Measurements from ENCODE around the gene RUSC1. TPM values are rescaled to one million over a fixed set of nuclear protein-coding genes. Genes with fewer than 3 reads are reported as not detected.
"Not testable (repeated sequence)": the region's sequence is repeated elsewhere in the genome, so short reads cannot be mapped to it uniquely, and the experiment has no call there.

The RUSC1 gene
- total RNA-seq, 6 experiments from 2014 or later = 4.6 to 12.7 (median 7.6) TPM

DNA sequence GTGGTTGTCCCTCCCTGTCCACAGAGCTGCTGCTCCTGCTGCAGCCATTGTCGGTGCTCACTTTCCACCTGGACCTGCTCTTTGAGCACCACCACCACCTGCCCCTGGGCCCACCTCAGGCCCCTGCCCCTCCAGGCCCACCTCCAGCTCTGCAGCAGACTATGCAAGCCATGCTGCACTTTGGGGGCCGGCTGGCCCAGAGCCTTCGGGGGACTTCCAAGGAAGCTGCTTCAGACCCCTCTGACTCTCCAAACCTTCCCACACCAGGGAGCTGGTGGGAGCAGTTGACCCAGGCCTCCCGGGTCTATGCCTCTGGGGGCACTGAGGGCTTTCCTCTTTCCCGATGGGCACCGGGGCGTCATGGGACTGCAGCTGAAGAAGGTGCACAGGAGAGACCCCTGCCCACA lies 5.9 kb downstream of the RUSC1 start:
- H3K4me1 ChIP-seq = peaks cover 0 to 14% (median 1%) of the 10 kb centered on the region in 4 donors
- no peak overlapping the region for H3K4me3 ChIP-seq
- WGBS (ENCODE audit: insufficient coverage, low coverage, low lambda C conversion rate, missing lambda C conversion rate) = 90% methylated on average over 2 of the region's 7 CpGs
- no peaks in the 10 kb centered on the region for H3K9me3 ChIP-seq
- H3K27ac ChIP-seq = no peak overlapping the region
- peaks cover 0 to 14% (median 3%) of the 10 kb centered on the region in 4 donors for H3K36me3 ChIP-seq
- TF ChIP-seq, protein P1, sequence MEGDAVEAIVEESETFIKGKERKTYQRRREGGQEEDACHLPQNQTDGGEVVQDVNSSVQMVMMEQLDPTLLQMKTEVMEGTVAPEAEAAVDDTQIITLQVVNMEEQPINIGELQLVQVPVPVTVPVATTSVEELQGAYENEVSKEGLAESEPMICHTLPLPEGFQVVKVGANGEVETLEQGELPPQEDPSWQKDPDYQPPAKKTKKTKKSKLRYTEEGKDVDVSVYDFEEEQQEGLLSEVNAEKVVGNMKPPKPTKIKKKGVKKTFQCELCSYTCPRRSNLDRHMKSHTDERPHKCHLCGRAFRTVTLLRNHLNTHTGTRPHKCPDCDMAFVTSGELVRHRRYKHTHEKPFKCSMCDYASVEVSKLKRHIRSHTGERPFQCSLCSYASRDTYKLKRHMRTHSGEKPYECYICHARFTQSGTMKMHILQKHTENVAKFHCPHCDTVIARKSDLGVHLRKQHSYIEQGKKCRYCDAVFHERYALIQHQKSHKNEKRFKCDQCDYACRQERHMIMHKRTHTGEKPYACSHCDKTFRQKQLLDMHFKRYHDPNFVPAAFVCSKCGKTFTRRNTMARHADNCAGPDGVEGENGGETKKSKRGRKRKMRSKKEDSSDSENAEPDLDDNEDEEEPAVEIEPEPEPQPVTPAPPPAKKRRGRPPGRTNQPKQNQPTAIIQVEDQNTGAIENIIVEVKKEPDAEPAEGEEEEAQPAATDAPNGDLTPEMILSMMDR (IDR thresholded peaks at IDR 0.05) = no peak
- no peak for TF ChIP-seq POLR2A (IDR thresholded peaks at IDR 0.05)
- intact Hi-C loops (cut with DNase I) = loop anchor here in 1 of 2 donors (5.0 kb wide), 1 partner anchor 74 kb away; no protein-coding TSS in a partner anchor
- ATAC-seq = no peak
- DNase-seq = no peak
- H3K27me3 ChIP-seq = no peaks in the 10 kb centered on the region

DNA sequence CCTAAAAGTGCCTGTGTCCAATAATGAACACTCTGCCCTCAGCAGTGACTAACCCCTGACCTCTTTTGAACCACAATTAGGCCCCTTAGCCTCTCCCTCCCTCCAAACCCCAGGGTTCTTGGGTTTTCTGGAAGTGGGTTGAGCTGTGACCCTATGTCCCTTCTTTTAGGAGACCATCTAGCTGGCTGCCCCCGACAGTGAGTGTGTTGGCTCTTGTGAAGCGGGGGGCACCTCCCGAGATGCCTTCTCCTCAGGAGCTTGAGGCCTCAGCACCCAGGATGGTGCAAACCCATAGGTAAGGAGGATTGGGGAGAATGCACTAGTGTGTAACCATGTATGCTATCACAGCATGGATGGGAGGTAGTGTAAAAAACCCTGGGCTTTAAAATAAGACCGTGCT lies 7.3 kb downstream of the RUSC1 start:
- peaks cover 0 to 9% (median 0%) of the 10 kb centered on the region in 4 donors for H3K4me1 ChIP-seq
- ATAC-seq (no peak), DNase-seq (no peak)
- WGBS (ENCODE audit: insufficient coverage, low coverage, low lambda C conversion rate, missing lambda C conversion rate) = 85% methylated on average over 4 of the region's 4 CpGs
- no peaks in the 10 kb centered on the region for H3K27me3 ChIP-seq
- peaks cover 0 to 14% (median 3%) of the 10 kb centered on the region in 4 donors for H3K36me3 ChIP-seq
- intact Hi-C loops (cut with DNase I) = loop anchor here in 1 of 2 donors (5.0 kb wide), 1 partner anchor 76 kb away; no protein-coding TSS in a partner anchor
- H3K4me3 ChIP-seq = no peak overlapping the region
- no peaks in the 10 kb centered on the region for H3K9me3 ChIP-seq
- H3K27ac ChIP-seq = no peak overlapping the region
- TF ChIP-seq, protein P1 (IDR thresholded peaks at IDR 0.05) = no peak
- TF ChIP-seq POLR2A (IDR thresholded peaks at IDR 0.05) = no peak

DNA sequence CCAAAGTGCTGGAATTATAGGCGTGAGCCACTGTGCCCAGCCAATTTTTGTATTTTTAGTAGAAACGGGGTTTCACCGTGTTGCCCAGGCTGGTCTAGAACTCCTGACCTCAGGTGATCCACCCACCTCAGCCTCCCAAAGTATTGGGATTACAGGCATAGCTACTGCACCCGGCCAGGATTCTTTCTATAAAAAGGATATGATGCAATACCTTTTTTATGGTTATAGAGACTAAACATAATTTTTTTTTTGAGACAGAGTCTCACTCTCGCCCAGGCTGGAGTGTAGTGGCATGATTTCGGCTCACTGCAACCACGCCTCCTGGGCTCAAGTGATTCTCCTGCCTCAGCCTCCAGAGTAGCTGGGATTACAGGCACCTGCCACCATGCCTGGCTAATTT lies 8.2 kb downstream of the RUSC1 start:
- not testable (repeated sequence) for H3K27me3 ChIP-seq, H3K4me3 ChIP-seq, ATAC-seq, H3K9me3 ChIP-seq, H3K27ac ChIP-seq, DNase-seq
- intact Hi-C loops (cut with DNase I) = loop anchor here in 1 of 2 donors (5.0 kb wide), 1 partner anchor 77 kb away; no protein-coding TSS in a partner anchor
- peaks cover 0 to 12% (median 0%) of the 10 kb centered on the region in 4 donors for H3K4me1 ChIP-seq
- peaks cover 0 to 14% (median 3%) of the 10 kb centered on the region in 4 donors for H3K36me3 ChIP-seq
- 89% methylated on average over 4 of the region's 7 CpGs for WGBS (ENCODE audit: insufficient coverage, low coverage, low lambda C conversion rate, missing lambda C conversion rate)

DNA sequence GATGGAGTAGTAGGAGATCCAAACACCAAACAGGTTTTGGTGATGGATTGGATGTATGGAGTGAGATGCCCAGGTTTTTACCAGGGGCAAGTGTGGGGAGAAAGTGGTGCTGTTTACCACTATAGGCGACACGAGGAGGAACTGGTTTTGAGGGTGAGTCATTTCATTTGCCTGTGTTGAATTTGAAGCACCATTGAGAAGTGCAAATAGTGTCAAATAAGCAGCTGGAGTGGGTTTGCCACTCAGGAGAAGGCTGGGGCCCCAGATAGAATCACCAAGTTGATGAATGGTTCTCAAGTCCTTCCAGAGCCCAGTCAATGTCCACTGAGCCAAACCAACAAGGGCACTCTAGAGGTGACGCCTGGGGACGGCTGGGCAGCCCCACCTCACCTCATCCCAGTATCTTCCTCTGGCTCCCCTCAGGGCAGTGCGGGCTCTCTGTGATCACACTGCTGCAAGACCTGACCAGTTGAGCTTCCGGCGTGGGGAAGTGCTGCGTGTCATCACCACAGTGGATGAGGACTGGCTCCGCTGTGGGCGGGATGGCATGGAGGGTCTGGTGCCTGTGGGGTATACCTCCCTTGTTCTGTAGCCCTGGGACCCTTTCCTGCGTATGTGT lies 9.4 kb downstream of the RUSC1 start:
- no peaks in the 10 kb centered on the region for H3K9me3 ChIP-seq
- no peak overlapping the region for H3K4me3 ChIP-seq
- H3K27ac ChIP-seq = no peak overlapping the region
- DNase-seq = no peak
- no peak for ATAC-seq
- intact Hi-C loops (cut with DNase I) = loop anchor here in 1 of 2 donors (5.0 kb wide), 1 partner anchor 78 kb away; no protein-coding TSS in a partner anchor
- no peak for TF ChIP-seq POLR2A (IDR thresholded peaks at IDR 0.05)
- TF ChIP-seq, protein P1 (IDR thresholded peaks at IDR 0.05) = no peak
- H3K4me1 ChIP-seq = peaks cover 0 to 10% (median 0%) of the 10 kb centered on the region in 4 donors
- WGBS (ENCODE audit: insufficient coverage, low coverage, low lambda C conversion rate, missing lambda C conversion rate) = 81% methylated on average over 4 of the region's 11 CpGs
- H3K27me3 ChIP-seq = no peaks in the 10 kb centered on the region
- peaks cover 0 to 19% (median 4%) of the 10 kb centered on the region in 4 donors for H3K36me3 ChIP-seq

DNA sequence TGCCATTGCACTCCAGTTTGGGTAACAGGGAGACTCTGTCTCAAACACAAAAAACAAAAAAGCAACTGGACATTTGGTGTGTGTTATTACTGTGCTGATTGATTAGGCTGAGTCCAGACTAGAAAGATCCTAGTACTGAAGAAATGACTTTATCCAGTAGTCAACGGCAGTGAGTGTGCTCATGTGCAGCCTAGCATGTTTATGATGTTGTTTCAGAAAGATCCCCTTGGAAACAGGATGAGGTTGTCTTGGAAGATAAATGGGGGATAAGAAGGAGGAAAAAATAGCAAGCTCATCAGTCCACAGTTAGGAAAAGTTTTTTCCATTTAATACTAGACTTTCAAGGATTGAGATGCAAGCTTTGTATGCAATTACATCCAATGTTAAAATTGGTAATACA lies 14.3 kb downstream of the RUSC1 start:
- Histone ChIP-seq H3K27ac (no peak overlapping the region), H3K36me3 (peaks cover 4 to 61% (median 17%) of the 10 kb centered on the region in 4 donors), H3K9me3 (no peaks in the 10 kb centered on the region), H3K4me3 (no peak overlapping the region), H3K4me1 (peaks cover 0 to 6% (median 0%) of the 10 kb centered on the region in 4 donors), H3K27me3 (no peaks in the 10 kb centered on the region)
- TF ChIP-seq POLR2A (IDR thresholded peaks at IDR 0.05) = no peak
- TF ChIP-seq, protein P1 (IDR thresholded peaks at IDR 0.05) = no peak
- 44% methylated on average over 1 of the region's 1 CpG for WGBS (ENCODE audit: insufficient coverage, low coverage, low lambda C conversion rate, missing lambda C conversion rate)
- intact Hi-C loops (cut with DNase I) = no loop called here
- ATAC-seq (no peak), DNase-seq (no peak)

Data from right lobe of liver (tissue), 6 donors.